AG10803 (cell line): ENCODE results near the gene DYNLRB1.

Experiments used
- DNase-seq: peaks from one replicate; pipeline ENCODE4 v3.0.0; 2010; ENCODE audit warnings: low read depth
- H3K4me3 ChIP-seq: 2 replicates; pipeline ENCODE4 v1.5.1; 2011; ENCODE audit warnings: mild to moderate bottlenecking, low read length, control low read depth
- TF ChIP-seq, protein P1 (sequence below): conservative IDR thresholded peaks from 2 replicates; pipeline ENCODE4 v1.5.1; 2011; ENCODE audit warnings: mild to moderate bottlenecking, low read length, control low read depth, inconsistent platforms

Gene DYNLRB1

GRCh38 chr20:34567892-34568865, 52.0 kb downstream of the DYNLRB1 start:
- no peak overlapping the region for H3K4me3 ChIP-seq
- DNase-seq = no peak
- TF ChIP-seq, protein P1, sequence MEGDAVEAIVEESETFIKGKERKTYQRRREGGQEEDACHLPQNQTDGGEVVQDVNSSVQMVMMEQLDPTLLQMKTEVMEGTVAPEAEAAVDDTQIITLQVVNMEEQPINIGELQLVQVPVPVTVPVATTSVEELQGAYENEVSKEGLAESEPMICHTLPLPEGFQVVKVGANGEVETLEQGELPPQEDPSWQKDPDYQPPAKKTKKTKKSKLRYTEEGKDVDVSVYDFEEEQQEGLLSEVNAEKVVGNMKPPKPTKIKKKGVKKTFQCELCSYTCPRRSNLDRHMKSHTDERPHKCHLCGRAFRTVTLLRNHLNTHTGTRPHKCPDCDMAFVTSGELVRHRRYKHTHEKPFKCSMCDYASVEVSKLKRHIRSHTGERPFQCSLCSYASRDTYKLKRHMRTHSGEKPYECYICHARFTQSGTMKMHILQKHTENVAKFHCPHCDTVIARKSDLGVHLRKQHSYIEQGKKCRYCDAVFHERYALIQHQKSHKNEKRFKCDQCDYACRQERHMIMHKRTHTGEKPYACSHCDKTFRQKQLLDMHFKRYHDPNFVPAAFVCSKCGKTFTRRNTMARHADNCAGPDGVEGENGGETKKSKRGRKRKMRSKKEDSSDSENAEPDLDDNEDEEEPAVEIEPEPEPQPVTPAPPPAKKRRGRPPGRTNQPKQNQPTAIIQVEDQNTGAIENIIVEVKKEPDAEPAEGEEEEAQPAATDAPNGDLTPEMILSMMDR = no peak

- TF ChIP-seq, protein P1 = no peak
- no peak overlapping the region for H3K4me3 ChIP-seq
- no peak for DNase-seq
Measured at GRCh38 chr20:34569598-34569997, 53.4 kb downstream of the DYNLRB1 start.

DNA sequence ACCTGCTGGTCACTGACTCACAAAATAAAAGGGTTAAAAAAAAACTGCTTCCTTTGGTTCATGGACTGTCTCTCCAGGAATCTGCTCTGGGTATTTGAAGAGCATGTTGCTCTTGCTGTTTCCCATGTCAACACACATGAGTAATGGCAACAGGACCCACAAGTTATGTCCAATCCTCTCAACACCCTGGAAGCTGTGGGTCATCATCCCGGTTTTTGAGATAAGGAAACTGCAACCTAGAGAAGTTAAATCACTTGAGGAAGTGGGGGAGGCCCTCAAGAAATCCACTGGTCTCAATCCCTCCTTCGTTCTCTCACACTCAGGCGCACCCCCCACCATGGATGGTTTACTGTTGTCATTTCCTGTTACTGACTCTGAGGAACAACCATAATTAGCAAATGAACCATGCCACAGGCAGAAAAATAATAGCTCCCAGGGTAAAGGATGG, 54.7 kb downstream of the DYNLRB1 start:
- H3K4me3 ChIP-seq = no peak overlapping the region
- peak; percentile 71 for DNase-seq
- TF ChIP-seq, protein P1 = 0 out of 2 replicates have a peak, but pooled peaks have one; percentile 0

GRCh38 chr20:34571753-34572152, 55.5 kb downstream of the DYNLRB1 start:
- H3K4me3 ChIP-seq = no peak overlapping the region
- TF ChIP-seq, protein P1 = no peak
- no peak for DNase-seq

- TF ChIP-seq, protein P1 = no peak
- no peak overlapping the region for H3K4me3 ChIP-seq
- no peak for DNase-seq
Measured at GRCh38 chr20:34573541-34574300, 57.5 kb downstream of the DYNLRB1 start.

- TF ChIP-seq, protein P1 = no peak
- DNase-seq = no peak
- H3K4me3 ChIP-seq = no peak overlapping the region
Measured at GRCh38 chr20:34574426-34574825, 58.2 kb downstream of the DYNLRB1 start.
